Measurements from ENCODE around the gene FAM110D.

DNA sequence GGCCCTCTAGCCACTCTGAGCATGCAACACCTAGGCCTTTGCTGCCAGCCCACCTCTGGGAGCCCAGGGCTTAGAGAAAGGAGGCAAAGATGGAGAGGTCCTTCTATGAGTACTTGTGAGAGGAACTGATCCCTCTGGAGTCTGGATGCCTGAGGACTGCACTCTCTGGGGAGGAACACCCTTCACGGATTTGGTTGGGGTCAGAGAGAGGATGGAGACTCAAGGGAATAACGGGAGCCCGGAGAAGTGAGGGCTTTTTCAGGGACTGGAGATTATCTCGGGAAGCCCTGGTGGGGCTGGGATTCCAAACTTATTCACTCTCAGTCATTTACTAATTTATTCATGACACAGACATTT is 10.3 kb downstream of the FAM110D start:
- TF ChIP-seq POLR2A (IDR thresholded peaks at IDR 0.05; ENCODE audit: control extremely low read depth in 1 of 2, low read depth in 2 of 2, low read length in 2 of 2) (no peak), MAFK (IDR thresholded peaks at IDR 0.05; ENCODE audit: low read depth, low read length) (no peak), CEBPB (IDR thresholded peaks at IDR 0.05; ENCODE audit: low read depth, low read length) (no peak), EZH2 (IDR thresholded peaks at IDR 0.05; ENCODE audit: low read depth, low read length, severe bottlenecking) (no peak), RXRA (IDR thresholded peaks at IDR 0.05; ENCODE audit: insufficient read depth, low read depth, low read length) (no peak)
- TF ChIP-seq, protein P1, sequence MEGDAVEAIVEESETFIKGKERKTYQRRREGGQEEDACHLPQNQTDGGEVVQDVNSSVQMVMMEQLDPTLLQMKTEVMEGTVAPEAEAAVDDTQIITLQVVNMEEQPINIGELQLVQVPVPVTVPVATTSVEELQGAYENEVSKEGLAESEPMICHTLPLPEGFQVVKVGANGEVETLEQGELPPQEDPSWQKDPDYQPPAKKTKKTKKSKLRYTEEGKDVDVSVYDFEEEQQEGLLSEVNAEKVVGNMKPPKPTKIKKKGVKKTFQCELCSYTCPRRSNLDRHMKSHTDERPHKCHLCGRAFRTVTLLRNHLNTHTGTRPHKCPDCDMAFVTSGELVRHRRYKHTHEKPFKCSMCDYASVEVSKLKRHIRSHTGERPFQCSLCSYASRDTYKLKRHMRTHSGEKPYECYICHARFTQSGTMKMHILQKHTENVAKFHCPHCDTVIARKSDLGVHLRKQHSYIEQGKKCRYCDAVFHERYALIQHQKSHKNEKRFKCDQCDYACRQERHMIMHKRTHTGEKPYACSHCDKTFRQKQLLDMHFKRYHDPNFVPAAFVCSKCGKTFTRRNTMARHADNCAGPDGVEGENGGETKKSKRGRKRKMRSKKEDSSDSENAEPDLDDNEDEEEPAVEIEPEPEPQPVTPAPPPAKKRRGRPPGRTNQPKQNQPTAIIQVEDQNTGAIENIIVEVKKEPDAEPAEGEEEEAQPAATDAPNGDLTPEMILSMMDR (IDR thresholded peaks at IDR 0.05; ENCODE audit: control extremely low read depth in 1 of 3, insufficient read depth in 1 of 3, low read depth in 1 of 3, low read length in 3 of 3): no peak
